Left lobe of liver (tissue), 2 donors: ENCODE measurements around the gene CDCP2. TPM values are rescaled to one million over a fixed set of nuclear protein-coding genes. Genes with fewer than 3 reads are reported as not detected.
"Not testable (repeated sequence)": the region's sequence is repeated elsewhere in the genome, so short reads cannot be mapped to it uniquely, and the experiment has no call there.

Experiments
- ATAC-seq: fragments of 200-7000 bp; cut with Tn5 transposase; one replicate; pipeline ENCODE4 v1.9.1; 2020; ENCODE audit warnings: mild to moderate bottlenecking, moderate library complexity
- DNase-seq: peaks from one replicate; pipeline ENCODE4 v3.0.0-alpha.2; 2020; ENCODE audit warnings: low spot score
- total RNA-seq: library from RNA; stranded (reverse); gene quantifications from one replicate; pipeline ENCODE4 v1.2.1, GENCODE V29; 2021
- donor health status: DM: no; HTN: no; CAD: no; lungs with moderate emphysema.
- donor health status: DM: no; HTN: yes; CAD: no.

The CDCP2 gene
- total RNA-seq, 1 donor from 2014 or later = not detected

- ATAC-seq = no peak
- no peak for DNase-seq
These were observed 34.1 kb downstream of the CDCP2 start for GRCh38 chr1:54118704-54119103.

- ATAC-seq = no peak
- no peak for DNase-seq
These were observed 34.8 kb downstream of the CDCP2 start for GRCh38 chr1:54117815-54118563.

- no peak for ATAC-seq
These were observed 37.3 kb downstream of the CDCP2 start for GRCh38 chr1:54115520-54115919.

GRCh38 chr1:54114955-54115354, 37.8 kb downstream of the CDCP2 start:
- no peak for DNase-seq
- ATAC-seq = no peak

More at GRCh38 chr1:54115520-54115919, 37.3 kb downstream of the CDCP2 start:
- no peak for DNase-seq

GRCh38 chr1:54114001-54114400, 38.8 kb downstream of the CDCP2 start:
- DNase-seq (no peak), ATAC-seq (no peak)

GRCh38 chr1:54112705-54113368, 40.0 kb downstream of the CDCP2 start:
- ATAC-seq (no peak), DNase-seq (peak; percentile 24)

- peak; percentile 24 for DNase-seq
- no peak for ATAC-seq
These were observed 40.8 kb downstream of the CDCP2 start for GRCh38 chr1:54112027-54112426.

- peak; percentile 30 for DNase-seq
- no peak for ATAC-seq
These were observed 41.2 kb downstream of the CDCP2 start for GRCh38 chr1:54111624-54112023.

GRCh38 chr1:54110996-54111395, 41.8 kb downstream of the CDCP2 start:
- DNase-seq (peak; percentile 23), ATAC-seq (no peak)

- peak; percentile 11 for DNase-seq
These were observed 43.4 kb downstream of the CDCP2 start for GRCh38 chr1:54109129-54110090.

GRCh38 chr1:54108156-54108555, 44.6 kb downstream of the CDCP2 start:
- ATAC-seq (no peak), DNase-seq (peak; percentile 5)

More at GRCh38 chr1:54109129-54110090, 43.4 kb downstream of the CDCP2 start:
- ATAC-seq = no peak

- no peak for ATAC-seq
- peak; percentile 15 for DNase-seq
These were observed 45.7 kb downstream of the CDCP2 start for GRCh38 chr1:54107131-54107530.

GRCh38 chr1:54105736-54106269, 47.0 kb downstream of the CDCP2 start:
- DNase-seq = peak; percentile 5
- ATAC-seq = no peak

- ATAC-seq (no peak), DNase-seq (peak; percentile 16)
These were observed 47.7 kb downstream of the CDCP2 start for GRCh38 chr1:54105080-54105479.

- ATAC-seq = not testable (repeated sequence)
- DNase-seq = peak; percentile 7
These were observed 48.2 kb downstream of the CDCP2 start for GRCh38 chr1:54104613-54105012.

GRCh38 chr1:54103414-54103813, 49.4 kb downstream of the CDCP2 start:
- DNase-seq (no peak), ATAC-seq (no peak)

GRCh38 chr1:54100500-54100899, 52.3 kb downstream of the CDCP2 start:
- no peak for ATAC-seq
- DNase-seq = no peak

- DNase-seq = no peak
- no peak for ATAC-seq
These were observed 53.7 kb downstream of the CDCP2 start for GRCh38 chr1:54099061-54099610.

- DNase-seq (no peak), ATAC-seq (no peak)
These were observed 55.9 kb downstream of the CDCP2 start for GRCh38 chr1:54096877-54097240.

GRCh38 chr1:54096227-54096876, 56.4 kb downstream of the CDCP2 start:
- DNase-seq (no peak), ATAC-seq (no peak)
